K562 (cell line): Measurements from ENCODE around the gene CCDC9. TPM values are rescaled to one million over a fixed set of nuclear protein-coding genes. Genes with fewer than 3 reads are reported as not detected.

Experiments used
- CCNT2 ChIP-seq: IDR thresholded peaks from 2 replicates; pipeline ENCODE4 v1.6.1; 2011; ENCODE audit warnings: borderline replicate concordance, low read depth, mild to moderate bottlenecking, moderate library complexity, mixed read lengths, low read length; ENCODE audit not compliant: insufficient read length; ENCODE audit errors: extremely low read depth
- DIDO1 ChIP-seq: fragments of 450-650 bp; IDR thresholded peaks from 2 replicates; pipeline ENCODE4 v1.6.1; 2016; ENCODE audit warnings: low read depth, missing biosample characterization, missing genetic modification characterization
- ETS2 ChIP-seq: IDR thresholded peaks from 2 replicates; pipeline ENCODE4 v1.6.1; 2016; ENCODE audit warnings: borderline replicate concordance, missing genetic modification characterization, mild to moderate bottlenecking, moderate library complexity, missing compliant biosample characterization; ENCODE audit not compliant: poor library complexity, severe bottlenecking
- FOXP4 ChIP-seq: sonication (generic); formaldehyde crosslinking; IDR thresholded peaks from 2 replicates; pipeline ENCODE4 v1.8.0; 2022; ENCODE audit warnings: mild to moderate bottlenecking, missing genetic modification reagents, borderline replicate concordance
- HNRNPH1 ChIP-seq: fragments of 200-400 bp; formaldehyde crosslinking; optimal IDR thresholded peaks from 2 replicates; pipeline ENCODE3; 2017; ENCODE audit warnings: low read depth, mild to moderate bottlenecking, low read length, moderate library complexity
- KHSRP ChIP-seq: fragments of 450-650 bp; IDR thresholded peaks from 2 replicates; pipeline ENCODE4 v1.6.1; 2017
- NR4A1 ChIP-seq, 2 experiments: fragments of 250-450 bp in 1 of 2; fragments of 450-650 bp in 1 of 2; sonication (Bioruptor Pico) in 1 of 2; IDR thresholded peaks; 2 replicates each; pipeline versions ENCODE4 v1.4.0 to v1.6.1; 2016 to 2020; ENCODE audit warnings: mild to moderate bottlenecking in 2 of 2, missing compliant biosample characterization in 1 of 2, missing genetic modification characterization in 1 of 2, moderate library complexity in 1 of 2
- SRF ChIP-seq, 2 experiments: fragments of 250-450, 450-650 bp in 1 of 2; sonication (Bioruptor Pico) in 1 of 2; sonication (generic) in 1 of 2; formaldehyde crosslinking; IDR thresholded peaks; 2 replicates each; pipeline versions ENCODE4 v1.5.0 to v1.5.1; 2020 to 2022; ENCODE audit warnings: mild to moderate bottlenecking in 1 of 2, missing genetic modification reagents in 1 of 2
- ZEB2 ChIP-seq: fragments of 450-650 bp; IDR thresholded peaks from 2 replicates; pipeline ENCODE4 v1.6.1; 2016
- ZHX1 ChIP-seq: fragments of 150-350 bp; conservative IDR thresholded peaks from 2 replicates; pipeline ENCODE4 v1.6.1; 2014; ENCODE audit warnings: low read length
- ZNF398 ChIP-seq: fragments of 250-450 bp; sonication (Bioruptor Pico); IDR thresholded peaks from 2 replicates; pipeline ENCODE4 v1.8.0; 2021; ENCODE audit warnings: moderate library complexity, mild to moderate bottlenecking, inconsistent platforms
- polyA plus RNA-seq, 8 experiments: library from polyadenylated mRNA; depleted of rRNA in 4 of 8; stranded (reverse) in 5 of 8; unstranded in 3 of 8; fragments of >200 nt; fragmentation: Nextera tagmentation in 2 of 8; fragmentation: Illumina TruSeq in 1 of 8; extraction: Ambion mirVana in 2 of 8; extraction: Trizol in 1 of 8; gene quantifications; 2 replicates each; pipeline versions ENCODE4 v1.2.1 to v1.2.3, GENCODE V29; 2011 to 2014; ENCODE audit warnings: inconsistent platforms in 1 of 8, missing spikeins in 1 of 8
- total RNA-seq, 7 experiments: library from RNA; depleted of rRNA in 6 of 7; stranded (reverse); fragments of >200 nt in 6 of 7; fragmentation: Illumina TruSeq in 2 of 7; extraction: Trizol in 2 of 7; gene quantifications; 2 replicates each; pipeline versions ENCODE4 v1.2.1 to v1.2.3, GENCODE V29; 2011 to 2021; ENCODE audit warnings: low replicate concordance in 1 of 7
- TF ChIP-seq, protein P1 (sequence below): fragments of 450-650 bp; IDR thresholded peaks from 2 replicates; pipeline ENCODE4 v1.6.1; 2018; ENCODE audit not compliant: partially characterized antibody
- TF ChIP-seq, protein P2 (sequence below): sonication (generic); formaldehyde crosslinking; IDR thresholded peaks from 2 replicates; pipeline ENCODE4 v1.8.1; 2022; ENCODE audit warnings: missing genetic modification reagents

The CCDC9 gene
- total and polyA plus RNA-seq, 9 of the 15 experiments (the other 6 are each of a cell fraction or from before 2014, with no cell fraction given): 0.23 to 38.6 (median 8.4) TPM

DNA sequence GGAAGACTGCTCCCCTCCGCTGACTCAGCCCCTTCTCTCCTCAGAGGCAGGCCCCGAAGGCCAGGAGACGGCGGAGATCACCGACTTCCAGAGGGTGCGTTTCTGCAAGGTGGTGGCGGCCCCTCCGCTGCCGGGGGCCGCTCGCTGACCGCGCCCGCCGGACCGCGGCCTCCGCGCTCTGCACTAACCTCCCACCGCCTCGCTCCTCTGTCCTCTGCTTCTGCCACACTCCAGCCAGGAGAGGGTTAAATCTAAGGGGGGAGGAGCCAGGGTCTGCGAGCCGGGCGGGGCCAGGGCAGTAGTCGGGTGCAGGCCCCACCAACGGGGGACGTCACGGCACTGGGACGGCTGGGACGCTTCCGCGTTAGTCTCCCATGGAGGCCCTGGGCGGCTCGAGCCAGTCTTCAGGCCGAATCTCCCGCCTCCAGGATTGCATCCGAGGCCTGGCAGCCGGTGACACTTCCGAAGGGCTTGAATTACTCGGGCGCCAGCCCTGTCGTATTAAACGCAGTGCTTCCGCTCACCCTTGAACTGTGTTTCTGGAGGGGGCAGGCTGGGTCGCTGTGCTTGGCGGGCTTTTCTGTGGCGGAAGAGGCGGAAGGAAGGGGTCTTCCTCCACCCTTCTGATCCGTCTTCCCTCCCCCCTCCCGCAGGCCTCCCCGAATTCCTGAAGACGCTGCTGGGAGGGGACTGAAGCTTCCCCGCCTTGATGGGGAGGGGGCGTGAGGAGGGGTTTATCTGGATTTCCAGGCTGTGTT lies 17.2 kb downstream of the CCDC9 start (continued):
- peak in 1 of 2 experiments; percentile 7; a peak in 1 of 4 replicates for TF ChIP-seq SRF (CRISPR knock-in tag; IDR thresholded peaks at IDR 0.05)
- TF ChIP-seq KHSRP: no peak
- no peak for TF ChIP-seq ETS2
- TF ChIP-seq, protein P1, sequence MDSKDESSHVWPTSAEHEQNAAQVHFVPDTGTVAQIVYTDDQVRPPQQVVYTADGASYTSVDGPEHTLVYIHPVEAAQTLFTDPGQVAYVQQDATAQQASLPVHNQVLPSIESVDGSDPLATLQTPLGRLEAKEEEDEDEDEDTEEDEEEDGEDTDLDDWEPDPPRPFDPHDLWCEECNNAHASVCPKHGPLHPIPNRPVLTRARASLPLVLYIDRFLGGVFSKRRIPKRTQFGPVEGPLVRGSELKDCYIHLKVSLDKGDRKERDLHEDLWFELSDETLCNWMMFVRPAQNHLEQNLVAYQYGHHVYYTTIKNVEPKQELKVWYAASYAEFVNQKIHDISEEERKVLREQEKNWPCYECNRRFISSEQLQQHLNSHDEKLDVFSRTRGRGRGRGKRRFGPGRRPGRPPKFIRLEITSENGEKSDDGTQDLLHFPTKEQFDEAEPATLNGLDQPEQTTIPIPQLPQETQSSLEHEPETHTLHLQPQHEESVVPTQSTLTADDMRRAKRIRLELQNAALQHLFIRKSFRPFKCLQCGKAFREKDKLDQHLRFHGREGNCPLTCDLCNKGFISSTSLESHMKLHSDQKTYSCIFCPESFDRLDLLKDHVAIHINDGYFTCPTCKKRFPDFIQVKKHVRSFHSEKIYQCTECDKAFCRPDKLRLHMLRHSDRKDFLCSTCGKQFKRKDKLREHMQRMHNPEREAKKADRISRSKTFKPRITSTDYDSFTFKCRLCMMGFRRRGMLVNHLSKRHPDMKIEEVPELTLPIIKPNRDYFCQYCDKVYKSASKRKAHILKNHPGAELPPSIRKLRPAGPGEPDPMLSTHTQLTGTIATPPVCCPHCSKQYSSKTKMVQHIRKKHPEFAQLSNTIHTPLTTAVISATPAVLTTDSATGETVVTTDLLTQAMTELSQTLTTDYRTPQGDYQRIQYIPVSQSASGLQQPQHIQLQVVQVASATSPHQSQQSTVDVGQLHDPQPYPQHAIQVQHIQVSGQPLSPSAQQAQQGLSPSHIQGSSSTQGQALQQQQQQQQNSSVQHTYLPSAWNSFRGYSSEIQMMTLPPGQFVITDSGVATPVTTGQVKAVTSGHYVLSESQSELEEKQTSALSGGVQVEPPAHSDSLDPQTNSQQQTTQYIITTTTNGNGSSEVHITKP: peak; percentile 19
- TF ChIP-seq NR4A1 (CRISPR knock-in tag; IDR thresholded peaks at IDR 0.05): 0 out of 2 replicates have a peak, but pooled peaks have one; percentile 19
- TF ChIP-seq NR4A1 (tag; IDR thresholded peaks at IDR 0.05): peak; percentile 54; the same call in 1 of the 2 replicates
- no peak for TF ChIP-seq HNRNPH1
- no peak for TF ChIP-seq FOXP4 (CRISPR knock-in tag)
- TF ChIP-seq ZEB2: no peak
- no peak for TF ChIP-seq DIDO1 (tag)
- TF ChIP-seq ZHX1: no peak
- no peak for TF ChIP-seq ZNF398 (CRISPR knock-in tag)
- TF ChIP-seq CCNT2: peak; percentile 94
- TF ChIP-seq, protein P2, sequence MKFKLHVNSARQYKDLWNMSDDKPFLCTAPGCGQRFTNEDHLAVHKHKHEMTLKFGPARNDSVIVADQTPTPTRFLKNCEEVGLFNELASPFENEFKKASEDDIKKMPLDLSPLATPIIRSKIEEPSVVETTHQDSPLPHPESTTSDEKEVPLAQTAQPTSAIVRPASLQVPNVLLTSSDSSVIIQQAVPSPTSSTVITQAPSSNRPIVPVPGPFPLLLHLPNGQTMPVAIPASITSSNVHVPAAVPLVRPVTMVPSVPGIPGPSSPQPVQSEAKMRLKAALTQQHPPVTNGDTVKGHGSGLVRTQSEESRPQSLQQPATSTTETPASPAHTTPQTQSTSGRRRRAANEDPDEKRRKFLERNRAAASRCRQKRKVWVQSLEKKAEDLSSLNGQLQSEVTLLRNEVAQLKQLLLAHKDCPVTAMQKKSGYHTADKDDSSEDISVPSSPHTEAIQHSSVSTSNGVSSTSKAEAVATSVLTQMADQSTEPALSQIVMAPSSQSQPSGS (CRISPR knock-in tag): no peak
